ENCODE data around the gene ZNF628.

ZNF628 gene

DNA sequence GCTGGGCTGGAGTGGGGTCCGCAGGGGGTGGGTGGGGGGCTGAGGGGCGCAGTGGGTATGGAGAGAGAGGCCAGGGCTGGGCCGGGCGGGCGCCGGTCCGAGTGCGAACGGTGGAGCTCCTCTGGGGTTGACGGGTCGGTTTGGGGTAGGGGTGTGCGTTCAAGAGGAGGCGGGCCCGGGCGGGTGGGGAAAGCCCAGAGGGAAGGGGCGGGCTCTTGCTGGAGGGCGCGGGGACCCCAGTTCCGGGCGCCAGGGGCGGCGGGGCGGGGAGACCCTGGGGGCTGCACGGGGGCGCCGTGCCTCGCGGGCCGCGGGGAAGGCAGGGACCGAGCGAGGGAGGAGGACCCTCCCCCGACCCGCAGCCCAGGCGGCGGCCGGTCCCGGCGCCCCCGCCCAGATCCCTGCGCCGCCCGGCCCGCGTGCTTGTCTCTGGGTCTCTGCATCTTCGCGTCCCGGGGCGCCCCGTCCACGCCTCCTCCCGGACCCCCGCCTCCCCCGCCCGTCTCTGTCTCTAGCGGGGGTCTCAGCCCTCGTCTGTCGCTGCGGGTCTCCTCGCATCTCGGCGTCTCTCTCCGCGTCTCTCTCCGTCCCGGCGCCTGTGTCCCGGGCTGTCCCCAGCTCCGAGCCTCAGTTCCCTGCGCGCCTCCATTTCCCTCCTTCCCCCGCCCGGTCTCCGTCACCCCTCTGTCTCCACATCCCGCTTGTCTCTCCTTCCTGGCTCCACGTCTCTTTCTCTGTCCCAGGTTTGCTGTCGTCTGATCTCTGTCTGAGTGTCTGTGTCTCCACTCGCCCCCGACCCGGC, 25.1 kb upstream of the ZNF628 start:
- no peak for DNase-seq

DNA sequence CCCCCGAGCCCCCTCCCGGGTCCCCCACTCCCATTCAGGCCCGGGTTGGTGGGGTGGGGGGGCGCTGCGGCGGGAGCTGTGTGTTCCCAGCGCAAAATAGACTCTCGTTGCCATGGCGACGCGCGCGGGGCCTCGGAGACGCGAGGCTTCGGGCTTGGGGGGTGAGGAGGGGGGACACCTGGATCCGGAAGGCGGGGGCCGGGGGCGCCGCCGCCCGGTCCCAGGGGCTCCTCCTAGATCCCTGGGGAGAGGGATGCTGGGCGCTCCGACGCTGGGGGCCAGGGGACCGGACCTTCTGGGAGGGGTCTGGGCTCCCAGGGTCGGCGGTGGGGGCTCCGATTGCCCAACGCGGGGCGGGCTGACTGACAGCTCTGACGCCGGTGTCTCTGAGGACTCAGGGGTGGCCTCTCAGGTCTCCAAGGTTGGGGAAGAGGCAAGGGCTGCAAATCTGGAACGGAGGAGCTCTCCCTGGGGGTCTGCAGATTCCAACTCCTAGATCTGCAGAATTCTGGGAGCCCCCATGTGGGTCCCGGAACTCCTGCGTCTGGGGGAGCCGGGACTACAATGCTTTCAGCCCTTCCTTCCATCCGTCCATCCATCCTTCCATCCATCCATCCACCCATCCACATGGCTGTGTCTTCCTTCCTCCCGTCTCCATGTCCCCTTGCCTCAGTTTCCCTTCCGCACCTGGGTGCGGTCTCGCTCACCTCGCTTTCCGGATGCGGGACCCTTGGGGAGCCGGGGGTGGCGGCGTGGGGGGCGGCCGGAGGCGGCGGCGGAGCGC, 24.3 kb upstream of the ZNF628 start:
- DNase-seq: peak; percentile 59

DNA sequence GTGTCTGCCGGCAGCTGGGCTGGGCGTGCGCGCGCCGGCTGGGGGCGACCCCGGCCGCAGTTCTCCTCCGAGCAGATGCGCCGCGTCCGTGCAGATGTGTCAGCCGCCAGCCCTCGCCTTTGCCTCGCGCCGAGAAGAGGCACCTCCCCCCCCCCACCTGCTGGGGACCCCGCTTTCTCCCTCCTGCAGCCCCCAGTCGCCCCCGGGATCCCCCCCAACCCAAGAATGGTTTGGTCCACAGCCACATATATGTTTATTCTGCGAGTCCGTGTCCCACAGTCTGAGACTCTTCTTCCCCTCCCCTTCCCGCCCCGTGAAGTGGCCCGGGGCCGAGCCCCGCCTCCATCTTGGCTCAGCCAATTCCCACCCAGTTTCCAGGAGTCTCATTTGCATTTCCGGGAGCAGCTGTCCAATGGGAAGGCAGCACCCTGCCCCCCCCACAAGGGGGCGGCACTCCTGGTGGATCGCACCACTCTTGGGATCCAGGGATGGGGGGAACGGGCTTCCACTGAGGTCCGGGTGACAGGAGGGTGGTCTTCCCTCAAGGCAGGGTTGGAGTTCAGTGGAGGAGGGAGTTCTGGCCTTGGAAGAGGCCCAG, 23.6 kb upstream of the ZNF628 start:
- peak; percentile 85 for DNase-seq

DNA sequence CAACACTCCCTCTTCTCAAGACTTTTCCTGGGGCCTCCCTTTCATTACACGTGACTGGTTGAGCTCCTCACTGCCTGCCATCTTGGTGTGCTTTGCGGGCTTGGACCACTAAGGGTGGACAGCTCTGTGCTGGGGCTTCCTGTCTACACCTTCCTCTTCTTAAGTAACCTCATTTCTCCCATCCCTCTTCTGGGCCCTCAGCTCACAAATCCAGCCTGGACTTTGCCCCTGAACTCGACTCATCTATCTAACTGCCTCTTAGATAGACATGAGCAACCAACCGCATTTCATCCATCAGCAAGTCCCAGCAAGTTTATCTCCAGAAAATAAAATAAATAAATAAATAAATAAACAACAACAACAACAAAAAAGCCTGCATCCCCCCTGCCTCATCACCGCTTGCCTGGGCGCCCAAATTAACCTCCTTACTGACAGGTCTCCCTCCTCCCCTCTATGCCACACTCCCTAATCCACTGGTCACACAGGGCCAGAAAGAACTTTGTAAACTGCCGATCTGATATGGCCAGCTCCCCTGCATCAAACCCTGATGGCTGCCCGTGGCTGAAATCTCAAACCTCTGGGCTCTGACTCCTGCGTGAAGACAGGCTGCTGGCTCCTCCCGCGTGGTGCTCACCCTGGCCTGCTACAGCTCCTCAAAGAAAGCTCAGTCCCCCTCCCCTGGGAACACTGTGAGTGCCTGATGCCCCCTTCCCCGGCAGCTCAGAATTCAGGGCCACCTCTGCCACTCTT, 22.7 kb upstream of the ZNF628 start:
- DNase-seq: no peak

DNA sequence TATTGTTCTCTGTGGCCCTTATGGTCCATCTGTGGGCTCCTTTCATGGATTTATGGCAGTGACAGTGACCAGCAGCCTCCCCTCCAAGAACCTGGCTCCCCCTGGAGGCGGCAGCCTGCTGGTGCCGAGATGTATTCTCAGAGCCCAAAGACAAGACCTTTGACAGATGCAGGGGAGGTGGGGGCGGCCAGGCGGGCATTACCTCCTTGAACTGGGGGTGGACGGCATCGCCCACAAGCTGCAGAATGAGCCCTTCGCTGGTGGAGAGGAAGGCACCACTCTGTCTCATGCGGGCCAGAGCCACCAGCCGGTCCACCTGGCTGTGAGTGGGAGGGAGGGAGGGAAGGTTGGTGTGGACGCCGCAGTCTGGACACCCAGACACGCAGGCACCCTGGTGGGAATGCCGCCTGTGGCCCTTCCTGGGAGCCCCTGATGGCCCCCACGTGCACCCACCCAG, 21.6 kb upstream of the ZNF628 start:
- DNase-seq: peak; percentile 22

DNA sequence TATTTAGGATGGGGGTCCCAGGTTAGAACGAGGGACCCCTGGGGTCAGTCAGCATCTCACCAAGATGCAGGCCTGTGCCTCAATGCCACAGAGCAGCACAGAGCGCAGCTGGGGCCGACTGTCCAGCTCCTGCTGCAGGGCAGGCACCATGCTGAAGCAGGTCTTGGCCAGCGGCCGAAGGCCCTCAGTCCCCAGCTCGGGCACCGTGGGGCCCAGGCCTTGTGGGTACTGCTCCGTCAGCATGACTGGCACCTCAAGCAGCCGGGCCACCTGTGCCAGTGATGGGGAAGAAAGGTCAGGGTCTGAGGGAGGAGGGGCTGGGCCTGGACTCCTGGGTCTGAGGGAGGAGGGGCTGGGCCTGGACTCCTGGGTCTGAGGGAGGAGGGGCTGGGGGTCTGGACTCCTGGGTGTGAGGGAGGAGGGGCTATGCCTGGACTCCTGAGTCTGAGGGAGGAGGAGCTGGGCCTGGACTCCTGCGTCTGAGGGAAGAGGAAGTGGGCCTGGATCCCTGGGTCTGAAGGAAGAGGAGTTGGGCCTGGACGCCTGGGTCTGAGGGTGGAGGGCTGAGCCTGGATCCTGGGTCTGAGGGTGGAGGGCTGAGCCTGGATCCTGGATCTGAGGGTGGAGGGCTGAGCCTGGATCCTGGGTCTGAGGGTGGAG, 20.7 kb upstream of the ZNF628 start:
- DNase-seq: no peak

DNA sequence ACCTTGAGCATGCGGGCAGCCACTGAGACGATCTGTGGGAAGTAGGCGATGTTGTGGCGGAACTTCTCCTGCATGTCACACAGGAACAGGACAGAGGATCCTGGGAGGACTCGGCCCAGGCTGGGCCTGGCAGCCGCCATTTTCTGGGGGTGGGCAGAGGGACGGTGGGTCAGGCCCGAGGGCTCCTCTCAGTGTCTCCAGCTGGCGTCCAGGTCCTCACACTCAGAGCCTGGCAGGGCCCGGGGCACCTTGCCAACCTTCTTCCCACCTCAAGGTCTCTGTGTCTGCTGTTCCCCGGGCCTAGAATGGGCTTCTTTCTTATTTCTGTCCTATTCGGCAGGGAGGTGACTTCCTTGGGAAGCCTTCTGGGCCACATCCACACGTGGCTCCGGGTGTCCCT, 20.1 kb upstream of the ZNF628 start:
- DNase-seq: no peak

DNA sequence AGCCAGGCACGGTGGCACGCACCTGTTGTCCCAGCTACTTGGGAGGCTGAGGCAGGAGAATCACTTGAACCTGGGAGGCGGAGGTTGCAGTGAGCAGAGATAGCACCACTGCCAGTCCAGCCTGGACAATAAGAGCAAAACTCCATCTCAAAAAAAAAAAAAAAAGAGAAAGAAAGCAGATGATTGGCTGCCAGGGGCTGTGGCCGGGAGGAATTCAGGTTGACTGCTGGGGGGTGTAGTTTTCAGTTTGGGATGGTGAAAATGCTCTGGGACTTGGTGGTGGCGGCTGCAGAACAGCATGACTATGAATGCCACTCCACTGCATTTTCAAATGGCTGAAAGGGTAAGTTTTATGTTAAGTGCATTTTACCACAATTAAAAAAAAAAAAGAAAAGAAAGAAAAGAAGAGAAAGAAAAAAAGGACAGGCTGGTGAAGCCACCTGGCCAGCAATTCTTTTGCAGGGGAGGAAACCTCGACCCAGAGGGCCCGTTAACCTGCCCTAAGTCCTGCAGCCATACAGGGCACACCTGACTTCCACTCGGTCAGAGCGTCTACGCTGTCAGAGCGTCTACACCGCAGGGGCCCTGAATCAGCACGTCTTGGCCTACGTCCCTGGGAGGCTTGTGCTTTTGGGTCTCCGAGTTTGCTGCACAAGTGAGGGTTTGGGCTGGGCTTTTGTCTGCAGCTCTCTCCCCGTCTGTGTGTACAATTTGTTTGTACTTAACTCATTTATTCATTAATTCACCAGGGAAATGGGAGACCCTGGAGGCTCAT, 18.5 kb upstream of the ZNF628 start:
- DNase-seq: peak; percentile 37

DNA sequence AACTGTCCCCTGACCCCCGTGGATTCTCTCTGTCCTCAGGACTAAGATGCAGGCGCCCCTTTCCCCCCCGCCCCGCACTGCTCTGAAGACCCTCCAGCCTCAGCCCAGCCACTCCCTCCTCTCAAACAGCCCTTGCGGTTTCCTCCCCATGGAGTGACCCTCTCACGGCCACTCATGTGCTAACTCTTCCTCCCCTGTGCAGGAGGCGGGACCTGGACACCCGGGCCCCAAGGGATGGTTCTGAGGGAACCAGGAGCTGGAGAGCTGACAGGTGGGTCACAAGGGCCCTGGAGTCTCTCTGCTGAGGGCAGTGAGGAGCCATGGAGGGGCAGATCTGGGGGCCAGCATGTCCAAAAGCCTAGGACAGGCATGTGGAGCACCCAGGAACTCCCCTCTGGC, 16.9 kb upstream of the ZNF628 start:
- DNase-seq: no peak

DNA sequence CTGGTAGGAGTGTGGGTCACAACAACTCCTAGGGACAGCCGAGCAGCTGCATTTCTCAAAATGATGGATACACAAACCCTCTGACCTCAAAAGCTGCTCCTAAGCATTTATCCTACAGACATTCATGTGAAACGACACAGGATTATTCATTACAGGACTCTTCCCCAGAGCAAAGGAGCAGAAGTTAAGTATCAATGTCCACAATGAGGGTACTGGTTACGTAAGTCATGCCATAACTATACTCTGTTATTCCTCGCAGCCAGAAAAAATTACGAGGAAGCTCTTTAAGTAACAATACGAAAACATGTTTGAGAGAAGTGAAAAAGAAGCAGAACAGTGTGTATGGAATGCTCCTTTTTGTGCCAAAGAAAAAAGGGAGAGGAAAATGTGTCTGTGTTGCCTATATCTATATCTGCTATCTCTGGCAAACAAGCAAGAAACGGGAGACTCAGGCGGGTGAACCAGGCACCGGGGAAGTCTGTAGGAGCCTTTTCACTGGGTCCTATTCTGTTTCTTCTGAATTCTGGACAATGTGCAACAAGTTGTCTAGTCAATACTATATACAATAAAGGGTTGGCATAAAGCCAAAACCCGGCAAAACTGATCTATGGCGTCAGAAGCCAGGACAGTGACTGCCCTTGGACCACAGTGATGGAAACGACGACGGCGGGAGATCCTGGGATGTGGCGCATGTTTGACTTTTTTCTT, 16.3 kb upstream of the ZNF628 start:
- DNase-seq: no peak

DNA sequence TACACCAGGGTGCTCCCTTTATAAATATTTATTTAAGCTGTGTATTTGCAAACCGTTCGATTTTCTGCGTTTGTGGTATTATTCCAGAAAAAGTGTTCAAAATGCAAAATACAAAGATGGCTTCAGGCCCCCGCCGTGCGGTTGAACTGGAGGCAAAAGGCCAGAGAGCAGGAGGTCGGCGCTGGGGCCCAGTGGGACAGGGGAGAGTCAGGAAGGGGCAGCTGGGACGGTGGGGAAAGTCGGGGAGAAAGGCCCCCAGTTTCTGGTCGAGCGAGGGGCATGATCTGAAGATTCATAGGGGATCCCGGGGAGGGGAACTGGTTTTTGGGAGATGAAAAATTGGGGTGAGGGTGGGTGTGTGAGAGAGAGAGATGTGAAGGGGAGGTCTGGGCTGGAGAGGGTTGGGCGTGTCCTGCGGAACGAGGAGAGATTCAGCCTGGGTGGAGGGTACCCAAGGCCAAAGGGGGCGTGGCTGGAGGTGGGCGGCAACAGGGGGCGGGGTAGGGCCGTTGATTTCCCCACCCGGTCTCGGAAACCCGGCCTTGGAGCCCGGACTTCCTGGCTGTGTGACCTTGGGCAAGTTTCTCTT, 15.7 kb upstream of the ZNF628 start:
- DNase-seq: peak; percentile 84

DNA sequence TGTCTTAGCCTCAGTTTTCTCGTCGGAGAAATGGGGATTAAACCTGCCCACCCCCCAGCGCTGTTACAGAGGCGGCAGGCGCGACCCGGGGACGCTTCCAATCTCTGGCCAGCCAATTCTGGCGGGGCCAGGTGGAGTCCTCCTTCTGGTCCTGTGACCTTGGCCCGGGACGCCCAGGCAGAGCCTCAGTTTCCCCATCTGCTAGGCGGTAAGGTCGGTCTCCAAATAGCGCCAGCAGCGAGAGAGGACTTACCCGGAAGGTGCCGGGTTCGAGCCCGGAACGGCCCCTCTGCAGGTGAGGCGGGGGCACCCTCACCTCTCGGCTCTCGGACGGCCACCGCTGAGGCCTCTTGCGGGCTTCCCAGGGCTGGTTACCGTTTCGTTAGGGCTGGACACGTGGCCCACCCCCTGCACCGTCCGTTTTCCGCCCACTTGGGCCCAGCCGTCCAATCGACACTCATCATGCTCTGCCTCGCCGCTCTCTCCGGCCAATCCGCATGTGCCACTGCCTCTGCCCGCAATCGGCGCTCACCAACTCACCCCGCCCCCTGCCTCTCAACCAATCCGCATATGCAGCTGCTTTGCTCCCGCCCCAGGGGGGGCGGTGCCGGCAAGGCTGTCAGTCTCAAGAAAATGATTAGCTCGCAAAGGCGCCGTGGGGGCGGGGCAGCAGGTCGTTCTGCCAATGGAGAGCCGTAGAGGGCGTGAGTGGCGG, 15.0 kb upstream of the ZNF628 start, which contains the start of gene ISOC2:
ISOC2 (minus strand) TSS at position 384 of the 715 bp plus-strand sequence. CDS start 5,156 bp downstream, outside the sequence.
- DNase-seq: peak; percentile 100

DNA sequence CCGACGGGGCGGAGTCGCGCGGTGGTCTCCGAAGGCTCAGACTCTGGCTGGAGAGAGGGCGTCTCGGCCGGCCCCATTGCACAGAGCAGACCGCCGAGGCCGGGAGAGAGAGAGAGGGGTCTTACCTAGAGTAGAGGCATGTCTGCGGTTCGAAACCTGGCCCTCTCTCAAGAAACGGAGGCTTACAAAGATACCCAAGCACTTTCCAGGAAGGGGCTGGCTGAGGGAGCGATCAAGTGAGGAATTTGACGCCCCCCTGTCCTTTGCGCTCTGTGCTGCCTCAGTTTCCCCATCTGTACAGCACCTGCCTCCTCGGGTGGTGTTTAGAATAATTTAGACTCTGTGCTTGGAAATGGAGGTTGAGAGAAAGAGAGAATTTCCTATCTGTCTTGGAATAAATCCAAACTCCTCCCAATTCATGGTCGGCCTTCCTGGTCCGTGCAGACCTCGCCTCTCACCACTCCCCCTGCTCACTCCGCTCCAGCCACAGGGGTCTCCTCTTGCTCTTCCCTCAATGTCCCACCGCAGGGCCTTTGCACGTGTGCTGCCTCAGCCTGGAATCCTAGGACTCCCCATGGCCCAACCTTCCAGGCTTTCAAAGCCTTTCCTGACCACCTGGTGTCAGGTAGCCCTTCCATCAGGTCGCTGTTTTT, 14.3 kb upstream of the ZNF628 start:
- no peak for DNase-seq

DNA sequence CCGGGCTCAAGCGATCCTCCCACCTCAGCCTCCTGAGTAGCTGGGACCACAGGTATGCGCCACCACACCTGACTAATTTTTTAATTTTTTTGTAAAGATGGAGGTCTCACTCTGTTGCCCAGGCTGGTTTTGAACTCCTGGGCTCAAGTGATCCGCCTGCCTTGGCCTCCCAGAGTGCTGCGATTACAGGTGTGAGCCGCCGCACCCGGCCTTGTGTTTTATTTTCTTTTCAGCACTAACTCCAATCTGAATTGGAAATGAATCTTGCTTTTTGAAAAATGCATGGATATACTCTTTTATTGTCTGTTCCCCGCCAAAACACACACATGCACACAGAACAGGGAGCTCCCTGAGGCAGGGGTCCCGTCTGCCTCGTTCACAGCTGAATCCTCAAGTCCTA, 13.7 kb upstream of the ZNF628 start:
- DNase-seq: no peak

DNA sequence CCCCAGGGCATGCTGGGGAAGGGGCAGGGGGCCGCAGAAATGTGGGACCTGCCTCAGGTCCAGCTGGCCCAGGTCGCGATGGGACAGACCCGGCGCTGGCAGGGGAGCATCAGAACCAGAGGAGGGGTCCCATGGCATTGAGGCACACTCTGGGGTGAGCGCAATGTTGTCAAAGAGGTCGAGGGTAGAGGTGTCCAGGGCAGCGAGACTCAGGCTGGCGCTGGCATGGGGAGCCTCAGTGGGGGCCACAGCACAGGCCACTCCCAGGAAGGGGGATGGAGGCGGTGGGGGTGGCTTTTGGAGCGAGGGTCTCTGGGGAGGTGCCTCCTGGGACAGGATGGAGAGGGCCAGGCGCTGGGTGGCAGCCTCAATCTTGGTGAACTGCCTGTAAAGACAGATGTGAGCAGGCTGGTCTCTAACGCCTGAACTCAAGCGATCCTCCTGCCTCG, 12.8 kb upstream of the ZNF628 start:
- DNase-seq: no peak

DNA sequence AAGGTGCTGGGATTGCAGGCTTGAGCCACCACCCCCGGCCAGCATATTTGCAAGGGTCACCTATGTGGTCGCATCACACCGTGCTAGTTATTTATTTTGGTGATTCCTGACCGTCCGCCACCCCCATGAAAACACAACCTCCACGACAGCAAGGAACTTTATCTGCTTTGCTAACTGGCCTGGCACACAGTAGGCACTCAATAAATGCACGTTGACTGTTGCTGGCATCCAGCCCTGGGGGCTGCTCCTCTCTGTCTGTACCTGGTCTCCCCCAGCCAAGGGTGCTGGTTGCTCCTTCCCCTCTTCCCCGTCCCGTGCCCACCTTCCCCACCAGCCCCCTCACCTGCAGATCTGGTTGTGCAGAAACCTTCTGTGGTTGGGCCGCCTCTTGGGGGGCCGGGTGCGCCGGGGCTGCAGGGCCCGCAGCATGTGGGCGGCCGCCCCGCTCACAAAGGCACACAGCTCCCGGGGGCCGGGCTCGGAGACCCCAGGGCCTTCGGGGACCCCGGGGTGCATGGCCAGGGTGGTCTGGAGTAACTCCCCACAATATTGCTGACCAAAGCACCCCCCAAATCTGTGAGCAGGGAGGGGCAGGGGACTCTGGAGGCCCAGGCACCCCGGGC, 12.3 kb upstream of the ZNF628 start:
- no peak for DNase-seq

DNA sequence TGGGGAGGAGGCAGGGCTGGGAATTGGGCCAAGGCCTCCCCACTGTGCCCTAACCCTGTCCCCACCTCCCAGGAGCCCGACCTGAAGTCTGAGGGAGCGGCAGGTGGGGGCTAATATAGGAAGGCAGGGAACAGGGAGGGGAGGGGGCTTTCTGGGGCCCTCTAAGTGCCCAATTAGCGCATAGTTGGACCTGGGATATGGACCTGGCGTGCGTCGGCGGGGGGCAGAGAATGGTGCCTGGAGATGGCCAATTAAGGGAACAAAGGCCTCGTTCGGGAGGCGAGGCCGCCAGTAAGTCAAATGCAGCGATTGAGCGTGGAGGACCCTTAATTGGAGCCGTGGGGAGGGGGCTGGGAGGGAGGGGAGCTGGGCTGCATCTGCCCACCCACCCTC, 11.8 kb upstream of the ZNF628 start, which contains the start of gene C19orf85:
C19orf85 (minus strand) TSS at position 90 of the 393 bp plus-strand sequence. CDS start 197 bp downstream, outside the sequence.
- peak; percentile 39 for DNase-seq

DNA sequence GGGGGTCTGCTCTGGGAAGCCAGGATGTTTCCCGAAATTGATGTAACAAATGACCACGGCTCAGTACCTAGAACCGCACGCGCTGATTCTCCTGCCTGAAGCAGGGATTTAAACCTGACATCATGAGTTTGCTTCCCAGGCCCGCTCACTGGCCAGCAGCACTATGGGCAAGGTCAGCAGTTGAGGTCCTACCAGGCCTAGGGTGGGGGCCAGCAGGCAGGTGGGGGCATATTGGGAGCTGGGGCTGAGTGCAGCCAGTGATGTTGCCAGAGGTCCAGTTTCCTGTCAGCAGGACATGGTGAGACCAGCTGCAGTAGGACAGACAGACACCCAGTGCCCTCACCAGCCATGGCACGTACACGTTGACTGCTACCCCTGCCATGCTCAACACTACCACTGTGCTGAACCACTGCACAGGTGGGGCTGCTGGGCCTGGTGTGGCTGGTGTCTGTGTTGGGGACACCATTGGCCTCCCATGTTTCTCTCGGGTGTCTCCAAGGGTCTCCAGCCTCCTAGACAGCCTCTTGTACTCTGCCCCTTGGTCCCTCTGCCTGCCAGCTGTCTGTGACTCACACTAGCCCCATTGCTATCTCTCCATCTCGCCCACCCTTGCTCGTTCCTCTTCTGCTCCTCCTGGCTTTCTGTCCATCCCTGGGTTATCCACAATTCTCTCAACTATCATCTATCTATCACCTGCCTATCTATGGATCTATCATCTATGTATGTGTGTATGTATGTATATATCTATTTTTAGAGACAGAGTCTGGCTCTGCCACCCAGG, 10.8 kb upstream of the ZNF628 start:
- DNase-seq: no peak
